NCI-H82 treated with DMSO at 0.1 percent for 48 hours (cell line): ENCODE measurements around the gene UCN2.
"Not testable (repeated sequence)": the region's sequence is repeated elsewhere in the genome, so short reads cannot be mapped to it uniquely, and the experiment has no call there.

Experiments
- DNase-seq: peaks from one replicate; lab custom pipeline; 2025; ENCODE audit not compliant: unreplicated experiment; lab: John Stamatoyannopoulos, UW

Gene UCN2

DNA sequence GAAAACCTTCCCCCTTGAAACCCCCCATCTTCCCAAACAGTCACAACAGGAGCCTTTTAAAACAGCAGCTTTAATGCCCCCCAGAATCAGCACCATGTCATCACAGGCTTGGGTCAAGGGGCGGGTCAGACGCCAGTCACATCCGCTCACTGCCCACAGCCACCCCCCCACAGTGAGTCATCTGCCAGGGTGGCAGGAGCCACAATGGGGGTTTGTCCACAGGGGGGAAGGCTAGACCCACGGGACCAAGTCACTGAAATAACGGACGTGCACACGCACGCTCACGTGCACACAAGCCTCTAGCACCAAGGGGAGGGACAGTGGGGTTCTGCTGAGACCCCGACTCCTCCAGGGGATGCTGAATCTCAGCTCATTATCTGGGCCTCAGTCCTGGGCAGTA is 441 bp upstream of the UCN2 start:
- no peak for DNase-seq

DNA sequence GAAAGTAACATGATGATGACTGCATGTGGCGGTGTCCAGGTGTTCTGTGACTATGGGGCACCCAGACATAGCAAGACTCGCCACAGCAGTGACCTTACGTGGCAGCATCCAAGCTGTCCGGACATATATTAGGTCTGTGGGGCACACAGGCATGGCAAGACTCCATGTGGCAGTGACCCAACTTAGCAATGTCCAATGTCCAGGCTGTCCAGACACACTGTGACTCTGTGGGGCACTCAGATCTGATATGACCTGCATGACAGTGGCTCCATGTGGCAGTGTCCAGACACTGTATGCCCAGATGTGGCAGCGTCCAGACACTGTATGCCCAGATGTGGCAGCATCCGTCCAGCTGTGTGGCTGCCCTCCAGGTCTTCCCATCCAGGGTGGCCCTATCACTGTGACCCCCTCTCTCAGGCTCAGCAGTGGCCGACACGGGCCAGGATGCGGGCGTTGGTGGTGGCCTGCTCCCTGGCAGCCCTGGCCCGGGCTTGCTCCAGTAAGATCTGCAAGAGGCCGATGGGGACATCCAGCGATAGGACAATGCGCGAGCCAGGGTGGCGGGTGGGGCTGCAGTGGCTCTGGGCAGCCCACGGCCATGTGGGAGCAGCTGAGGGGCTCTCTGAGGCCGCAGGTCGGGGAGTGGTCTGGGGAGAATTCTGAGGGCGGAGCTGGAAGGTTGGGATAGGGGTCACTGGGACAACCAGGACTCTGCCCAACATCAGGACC is 1.1 kb downstream of the UCN2 start:
- no peak for DNase-seq

DNA sequence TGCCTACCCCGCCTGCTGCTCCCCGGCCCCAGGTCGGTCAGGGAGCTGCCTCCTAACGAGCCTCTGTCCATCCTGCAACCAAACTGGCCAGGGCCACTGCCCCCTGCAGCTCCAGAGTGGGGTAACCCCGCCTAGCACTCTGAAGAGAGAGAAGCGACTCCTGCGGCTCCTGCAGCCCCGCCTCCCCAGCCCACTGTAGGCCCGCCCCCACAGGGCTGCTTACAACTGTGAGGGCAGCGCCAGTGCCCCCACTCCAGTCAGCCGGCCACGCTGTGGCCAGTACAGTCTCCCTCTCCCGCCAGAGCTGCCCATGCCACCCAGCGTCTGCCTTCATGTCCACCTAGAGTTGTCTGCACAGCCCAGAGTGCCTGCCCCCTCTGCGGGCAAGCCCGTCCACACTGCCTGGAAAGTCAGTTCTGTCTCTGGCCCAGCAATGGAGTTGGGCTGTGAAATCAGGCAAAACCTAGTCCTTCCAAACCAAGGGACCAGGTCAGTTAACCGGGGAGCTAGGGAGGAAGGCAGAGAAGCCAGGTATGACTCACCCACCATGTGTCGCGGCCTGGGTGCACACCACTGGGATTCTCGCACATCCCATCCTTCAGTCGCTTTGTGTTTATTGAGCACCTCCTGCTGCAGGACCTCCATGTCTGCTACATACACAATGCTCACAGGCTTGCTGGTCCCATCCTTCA is 2.4 kb downstream of the UCN2 start:
- peak; percentile 39 for DNase-seq

DNA sequence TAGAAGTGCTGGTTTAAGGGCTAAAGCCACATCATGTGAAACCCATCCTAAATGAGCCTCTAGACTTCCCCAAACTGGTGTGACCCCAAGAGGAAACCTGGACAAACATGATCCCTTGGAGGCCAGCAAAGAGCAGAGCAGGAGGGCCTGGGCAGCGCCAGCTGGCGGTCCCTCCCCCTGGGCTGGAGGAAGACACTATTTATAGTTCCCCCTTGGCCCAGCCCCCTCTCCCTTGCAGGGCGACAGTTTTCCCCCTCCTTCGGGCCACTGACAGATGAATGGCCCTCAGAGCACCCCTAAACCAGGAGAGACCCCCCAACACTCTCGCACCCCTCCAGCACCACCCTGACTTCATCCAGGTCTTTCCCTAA is 2.9 kb downstream of the UCN2 start:
- DNase-seq, result peak; percentile 39

DNA sequence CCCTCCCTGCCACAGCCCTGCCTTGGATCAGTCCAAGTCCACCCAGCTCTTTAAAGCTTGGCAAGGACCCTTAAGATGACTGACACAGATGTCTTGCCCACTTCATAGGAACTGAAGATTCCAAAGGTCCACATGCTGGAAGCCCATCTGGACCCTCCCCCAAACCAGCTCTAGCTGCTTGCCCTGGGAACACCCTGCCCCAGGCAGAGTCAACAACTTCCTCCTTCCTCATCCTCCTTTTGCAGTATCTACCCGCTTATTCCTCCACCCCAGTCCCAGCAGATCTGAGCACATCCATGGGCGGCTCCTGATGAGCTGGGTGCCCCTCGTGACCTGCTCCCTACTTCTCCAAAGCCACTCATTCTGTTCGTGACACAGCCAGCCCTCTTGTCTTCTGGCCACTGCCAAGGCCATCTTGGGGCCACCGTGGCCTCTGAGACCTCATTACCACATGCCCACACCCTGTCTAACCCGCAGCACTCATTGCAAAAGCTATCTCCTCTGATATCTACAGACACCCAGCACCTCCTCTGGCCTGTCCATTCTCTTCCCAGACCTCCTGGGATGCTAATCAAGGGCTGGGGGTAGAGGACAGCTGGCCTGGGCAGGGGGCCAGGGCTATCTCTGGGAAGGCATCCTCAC is 5.0 kb downstream of the UCN2 start:
- DNase-seq, result no peak

DNA sequence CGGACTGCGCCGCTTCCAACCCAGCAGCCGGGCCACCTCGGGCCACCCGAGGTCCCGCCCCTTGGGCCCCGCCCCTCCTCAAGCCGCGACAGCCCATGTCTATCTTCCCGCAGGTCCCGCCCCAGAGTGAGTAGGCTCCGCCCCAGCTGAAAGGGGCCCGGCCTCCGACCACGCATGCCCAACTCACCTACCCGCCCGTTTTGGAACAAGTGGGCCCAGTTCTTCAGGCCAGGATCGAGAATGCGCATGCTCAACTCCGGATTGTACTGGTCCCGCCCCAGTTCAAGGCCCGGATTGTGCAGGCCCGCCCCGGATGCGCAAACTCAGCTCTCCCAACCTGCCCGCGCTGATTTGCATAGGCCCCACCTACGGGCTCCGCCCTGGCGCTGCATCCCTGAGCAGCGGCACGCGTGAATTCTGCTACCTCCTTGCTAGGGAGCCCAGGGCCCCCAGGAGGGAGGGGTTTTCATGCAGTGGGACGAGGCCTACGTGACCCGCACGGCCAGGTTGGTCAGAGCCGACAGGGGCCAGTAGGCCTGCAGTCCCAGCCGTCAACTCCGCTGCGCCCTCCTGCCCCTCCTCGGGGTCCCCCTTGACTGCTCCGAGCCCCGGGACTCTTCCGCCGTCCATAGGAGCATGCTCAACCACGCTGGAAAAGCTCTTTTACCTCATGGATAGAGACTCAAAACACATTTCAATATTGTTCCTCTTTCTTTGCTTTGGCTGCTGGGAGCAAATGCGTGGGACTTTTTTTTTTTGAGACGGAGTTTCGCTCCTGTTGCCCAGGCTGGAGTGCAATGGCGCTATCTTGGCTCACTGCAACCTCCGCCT is 6.6 kb downstream of the UCN2 start, which contains the start of gene PFKFB4:
PFKFB4 (minus strand) TSS at position 8 of the 831 bp plus-strand sequence. CDS start 26 bp downstream, outside the sequence.
- DNase-seq, result peak; percentile 98

DNA sequence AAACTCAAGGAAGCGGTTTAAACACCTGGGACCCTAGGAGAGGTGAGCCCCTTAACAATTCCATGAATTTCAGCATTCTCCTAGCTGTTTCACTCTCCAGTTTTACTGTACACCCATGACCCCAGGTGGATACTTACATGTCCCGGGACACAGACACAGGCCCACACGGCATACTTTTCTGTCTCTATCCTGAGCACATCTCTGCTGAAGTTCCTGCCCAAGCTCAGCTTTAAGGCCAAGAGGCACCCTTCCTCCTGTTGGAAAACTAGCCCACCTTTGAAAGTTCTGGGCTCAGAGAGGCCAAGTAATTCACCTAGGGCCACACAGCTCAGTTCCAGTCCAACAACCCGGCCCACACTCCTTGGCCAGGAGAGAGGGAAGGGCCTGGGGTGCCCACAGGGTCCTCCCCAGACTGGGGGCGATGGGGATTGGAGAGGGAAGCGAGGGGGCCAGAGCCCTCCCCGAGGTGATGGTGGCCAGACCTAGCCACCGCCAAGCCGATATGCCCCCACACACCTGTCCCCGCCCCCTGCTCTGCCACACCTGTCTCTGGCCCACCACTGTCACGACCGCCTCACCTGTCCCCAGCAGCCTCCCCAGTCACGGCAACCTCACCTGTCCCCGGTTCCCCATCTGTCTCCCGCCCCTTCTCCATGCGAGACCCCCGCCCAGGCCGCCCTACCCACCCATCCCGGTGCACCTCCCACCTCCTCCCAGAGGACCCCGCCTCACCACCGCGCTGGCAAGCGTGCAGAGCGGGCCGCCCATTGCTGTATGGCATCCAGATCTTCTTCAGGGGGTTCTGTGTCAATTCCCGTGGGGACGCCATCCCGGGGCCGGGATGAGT is 7.4 kb downstream of the UCN2 start:
- DNase-seq, result no peak

DNA sequence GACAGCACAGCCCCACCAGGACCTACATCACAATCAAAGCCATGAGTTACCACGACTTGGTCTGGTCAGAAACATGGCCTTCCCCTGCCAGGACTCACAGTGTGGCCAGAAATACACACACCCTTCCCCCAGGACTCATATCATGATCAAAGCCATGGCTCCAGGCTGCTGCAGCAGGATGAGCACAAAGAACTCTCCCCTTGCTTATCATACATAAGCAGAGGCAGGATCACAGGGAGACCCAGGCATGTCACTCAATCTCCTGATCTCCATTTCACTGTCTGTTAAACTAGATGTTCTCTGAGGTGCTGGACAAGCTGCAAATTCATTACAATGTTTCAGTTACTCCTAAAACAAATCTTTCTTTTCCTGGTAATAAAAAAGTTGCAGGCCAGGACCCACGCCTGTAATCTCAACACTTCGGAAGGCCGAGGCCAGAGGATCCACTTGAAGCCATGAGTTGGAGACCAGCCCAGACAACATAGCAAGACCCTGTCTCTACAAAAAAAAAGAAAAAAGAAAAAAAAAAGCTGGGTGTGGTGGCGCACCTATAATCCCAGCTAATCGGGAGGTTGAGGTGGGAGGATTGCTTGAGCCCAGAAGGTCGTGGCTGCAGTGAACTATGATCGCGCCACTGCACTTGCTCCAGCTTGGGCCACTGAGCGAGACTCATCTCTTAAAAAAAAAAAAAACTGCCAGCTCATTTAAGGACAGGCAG is 8.2 kb downstream of the UCN2 start:
- no peak for DNase-seq

DNA sequence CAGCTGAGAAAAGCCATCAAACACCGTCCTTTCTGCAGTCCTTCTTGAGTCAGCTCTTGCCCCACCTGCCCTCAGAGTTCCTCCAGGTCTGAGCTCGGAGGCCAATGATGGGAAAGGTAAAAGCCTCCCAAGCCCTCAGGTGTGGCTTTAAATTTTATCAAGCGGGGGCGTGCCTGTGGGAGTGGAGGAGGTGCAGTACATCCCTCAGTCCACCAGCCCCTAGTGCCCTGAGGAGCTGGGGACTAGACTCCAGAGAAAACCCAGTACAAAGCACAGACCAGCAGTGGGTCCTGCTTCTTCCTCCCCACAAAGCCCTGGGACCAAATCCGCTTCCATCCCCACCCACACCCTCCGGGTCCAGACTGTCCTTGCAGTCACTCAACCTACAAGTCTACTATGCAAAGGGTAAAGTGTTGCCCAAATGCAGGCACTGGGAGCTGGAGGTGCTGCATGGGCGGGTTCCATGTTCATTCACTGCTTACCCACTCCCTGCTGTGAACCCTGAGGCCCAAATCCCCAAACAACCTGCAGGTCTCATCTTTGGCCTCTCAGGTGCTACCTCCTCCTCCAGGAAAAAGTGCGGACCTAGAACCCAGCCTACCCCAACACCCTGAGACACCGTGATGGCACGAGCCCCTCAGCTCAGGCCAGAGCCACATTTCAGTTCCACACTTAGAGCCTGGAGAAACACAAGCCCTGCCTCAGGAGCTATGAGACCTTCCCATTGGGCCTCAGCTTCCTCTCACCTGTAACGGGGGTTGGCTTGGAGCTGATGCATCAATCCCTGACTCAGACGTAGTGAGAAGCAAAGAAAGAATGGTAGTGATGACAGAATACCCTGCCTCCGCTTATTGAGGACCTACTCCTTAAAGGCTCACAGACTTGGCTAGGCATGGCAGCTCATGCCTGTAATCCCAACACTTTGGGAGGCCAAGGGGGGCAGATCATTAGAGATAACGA is 9.4 kb downstream of the UCN2 start:
- no peak for DNase-seq

DNA sequence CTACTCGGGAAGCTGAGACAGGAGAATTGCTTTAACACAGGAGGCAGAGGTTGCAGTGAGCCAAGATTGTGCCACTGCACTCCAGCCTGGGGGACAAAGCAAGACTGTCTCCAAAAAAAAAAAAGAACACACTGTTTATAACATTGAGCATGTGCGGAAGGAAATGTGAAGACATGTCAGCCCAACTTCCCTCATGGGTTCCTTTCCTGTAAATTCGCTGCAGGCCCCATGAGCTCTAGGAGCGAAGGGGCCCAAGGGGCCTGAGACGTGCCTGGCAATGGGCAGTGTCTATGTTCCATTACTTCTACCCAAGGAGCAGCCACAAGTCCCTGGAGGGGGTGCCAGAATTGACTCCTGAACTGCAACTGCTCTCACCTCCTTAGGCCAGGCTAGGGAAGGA is 10.2 kb downstream of the UCN2 start:
- no peak for DNase-seq

DNA sequence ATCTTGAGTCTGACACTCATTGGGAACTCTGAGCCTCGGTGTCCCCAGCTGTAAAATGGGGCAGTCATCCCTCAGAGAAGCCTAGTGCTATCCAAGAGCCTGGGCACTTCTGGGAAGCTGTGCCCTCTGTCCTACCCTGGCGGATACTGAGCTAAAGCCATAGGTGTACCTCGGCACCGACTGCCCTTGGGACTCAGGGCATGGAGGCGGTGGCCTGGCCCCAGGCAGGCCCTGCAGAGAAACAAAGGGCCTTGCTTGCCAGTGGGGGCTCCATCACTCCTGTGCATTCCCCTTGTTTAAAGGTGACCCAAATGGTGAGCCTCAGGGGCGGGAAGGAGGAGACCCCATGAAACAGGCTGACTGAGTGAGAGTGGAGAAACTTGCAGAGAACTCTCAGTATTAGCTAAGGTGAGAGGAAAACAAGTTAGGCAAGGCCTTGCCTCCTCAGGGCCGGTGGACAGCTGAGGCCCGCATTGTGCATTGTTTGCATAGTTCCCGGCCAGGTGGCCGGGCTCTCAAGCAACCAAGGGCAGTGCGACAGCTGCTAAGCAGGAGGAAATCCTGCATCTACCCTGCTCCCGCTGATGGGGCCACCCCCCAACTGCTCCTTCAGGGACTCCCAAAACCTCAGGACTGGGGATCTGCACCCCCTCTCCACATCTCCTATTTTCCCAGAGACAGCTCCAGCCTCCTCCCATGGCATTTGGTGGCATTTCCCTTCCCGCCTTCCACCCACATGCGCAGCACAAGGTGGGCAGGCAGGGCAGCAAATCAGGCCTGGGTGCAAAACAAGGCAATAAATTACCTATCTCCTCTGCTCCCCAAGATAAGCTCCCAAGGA is 11.2 kb downstream of the UCN2 start:
- DNase-seq, result no peak

DNA sequence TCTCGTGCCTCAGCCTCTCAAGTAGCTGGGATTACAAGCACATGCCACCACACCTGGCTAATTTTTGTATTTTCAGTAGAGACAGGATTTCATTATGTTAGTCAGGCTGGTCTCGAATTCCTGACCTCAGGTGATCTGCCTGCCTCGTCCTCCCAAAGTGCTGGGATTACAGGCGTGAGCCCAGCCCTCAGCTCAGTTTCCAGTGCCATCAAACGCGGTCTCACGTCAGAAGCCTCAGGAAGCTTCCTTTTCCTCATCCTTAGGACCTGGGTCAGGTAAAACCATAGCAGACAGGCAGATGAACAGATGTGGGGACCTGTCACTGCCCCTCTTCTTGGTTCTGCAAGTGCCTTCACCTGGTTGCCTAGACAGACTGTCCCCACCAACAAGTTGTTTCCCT is 11.9 kb downstream of the UCN2 start:
- DNase-seq, result not testable (repeated sequence)

DNA sequence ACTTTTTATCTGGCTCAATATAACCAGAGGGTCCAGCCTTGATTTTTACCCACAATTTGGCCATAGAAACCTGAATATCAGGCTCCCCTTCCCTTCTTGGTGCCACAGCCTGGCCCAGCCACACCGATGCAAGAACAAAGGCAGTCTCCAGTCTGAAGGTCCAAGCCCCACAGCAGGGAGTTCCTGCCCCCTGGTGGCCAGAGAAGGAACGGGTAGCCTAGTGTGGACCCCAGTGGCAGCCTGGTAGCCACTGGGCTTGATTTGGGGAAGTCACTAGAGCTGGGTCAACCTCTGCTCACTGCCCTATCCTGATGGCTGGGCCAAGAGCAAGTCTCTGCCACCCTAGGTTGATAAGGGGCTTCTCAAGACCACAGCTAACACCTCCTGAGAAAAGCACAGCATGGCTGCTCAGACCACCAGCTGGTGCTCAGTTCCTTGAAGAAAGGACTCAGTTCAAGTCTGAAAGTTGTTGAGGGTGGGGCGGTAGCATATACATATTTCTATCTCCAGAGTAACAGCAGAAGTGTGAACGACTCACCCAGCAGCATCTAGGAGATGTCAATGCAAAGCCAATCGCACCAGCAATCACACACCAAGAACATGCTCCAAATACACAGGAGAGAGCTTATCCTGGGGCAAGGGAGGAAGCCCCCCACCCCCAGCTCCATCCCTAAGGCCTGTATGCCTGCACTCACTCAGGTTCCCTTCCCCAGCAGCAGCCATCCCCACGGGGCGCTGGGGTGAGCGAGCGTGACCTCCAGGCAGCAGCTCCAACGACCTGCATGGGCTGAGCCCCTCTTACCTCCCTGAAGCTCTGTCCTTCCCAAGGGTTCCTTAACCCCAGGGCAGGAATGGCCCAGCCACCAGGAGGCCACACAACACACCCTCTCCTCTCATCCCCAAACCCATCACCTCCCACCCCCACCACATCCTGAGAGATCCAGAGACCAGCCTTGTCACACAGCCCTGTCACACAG is 14.6 kb downstream of the UCN2 start:
- peak; percentile 44 for DNase-seq

DNA sequence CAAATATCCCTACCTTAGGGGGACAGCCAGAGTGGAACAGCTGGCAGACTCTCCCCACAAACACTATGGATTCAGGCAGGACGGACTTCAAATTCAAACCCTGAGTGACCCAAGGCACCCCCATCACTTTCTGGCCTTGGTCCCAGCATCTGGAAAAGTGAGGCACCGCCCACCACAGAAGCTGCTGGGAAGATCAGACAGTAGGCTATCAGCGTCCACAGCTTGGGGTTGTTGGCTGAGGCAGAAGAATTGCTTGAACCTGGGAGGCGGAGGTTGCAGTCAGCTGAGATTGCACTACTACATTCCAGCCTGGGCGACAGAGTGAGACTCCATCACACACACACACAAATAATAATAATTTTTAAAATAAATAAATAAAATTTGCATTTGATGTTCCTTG is 15.5 kb downstream of the UCN2 start:
- DNase-seq, result no peak

DNA sequence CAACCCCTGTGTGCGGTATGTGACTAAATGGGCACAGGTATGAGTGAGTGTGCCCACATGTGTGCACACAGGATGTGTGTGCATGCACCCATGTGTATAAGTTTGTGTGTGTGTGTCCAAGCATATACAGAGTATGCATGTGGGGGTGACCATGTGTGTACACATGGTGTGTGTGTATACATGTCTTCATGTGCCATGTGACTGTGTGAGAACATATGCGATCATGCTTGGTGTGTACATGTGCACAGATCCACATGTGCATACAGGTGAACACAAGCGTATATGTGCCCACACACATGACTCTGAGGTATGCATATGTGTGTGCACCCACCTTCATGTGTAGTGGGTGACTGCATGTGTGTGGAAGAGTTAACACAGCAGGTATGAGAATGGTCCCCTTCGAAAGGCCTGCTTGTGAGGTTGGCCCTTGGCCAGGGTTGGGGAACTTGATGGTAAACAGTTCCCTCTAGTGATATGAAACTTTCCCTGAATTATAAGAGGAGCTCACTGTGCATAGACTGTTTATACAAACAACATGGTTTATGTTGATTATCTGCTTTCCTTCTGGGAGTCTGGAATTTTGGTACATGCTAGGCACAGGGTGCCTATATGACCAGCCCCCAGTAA is 17.3 kb downstream of the UCN2 start:
- no peak for DNase-seq

DNA sequence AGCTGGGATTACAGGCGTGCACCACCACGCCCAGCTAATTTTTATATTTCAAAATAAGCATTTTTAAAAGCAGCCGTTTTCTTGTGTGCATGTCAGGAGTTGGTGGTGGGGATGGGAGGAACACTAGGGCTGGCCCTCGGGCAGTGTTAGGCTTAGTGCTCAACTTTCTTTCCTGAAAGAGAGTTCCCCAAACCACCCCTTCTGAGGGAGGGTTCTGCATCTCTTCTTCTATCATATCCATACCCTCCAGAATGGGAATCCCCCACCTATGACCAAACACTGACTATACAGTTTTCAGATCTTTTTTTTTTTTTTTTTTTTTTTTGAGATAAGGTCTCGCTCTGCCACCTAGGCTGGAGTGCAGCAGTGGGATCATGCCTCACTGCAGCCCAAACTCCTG is 19.4 kb downstream of the UCN2 start:
- DNase-seq, result no peak
